Melanocyte of skin (primary cell): Measurements from ENCODE around the gene HMGCS2. TPM values are rescaled to one million over a fixed set of nuclear protein-coding genes. Genes with fewer than 3 reads are reported as not detected.

Experiments used
- total RNA-seq, 2 donors: library from RNA; depleted of rRNA; stranded (reverse); fragments of >200 nt; gene quantifications; 2 replicates each; pipeline ENCODE4 v1.2.3, GENCODE V29; 2012

The HMGCS2 gene
- total RNA-seq: not detected

GRCh38 chr1:119768778-119769177 lies at the start of gene HMGCS2:
Gene HMGCS2, minus strand, starts transcription at chr1:119768905. Its CDS starts 61 bp downstream, at chr1:119768844.

GRCh38 chr1:119811387-119811786 lies 42.7 kb upstream of the HMGCS2 start, which contains the start of gene REG4:
Gene REG4, minus strand, starts transcription at chr1:119811460. Its CDS starts 2,691 bp downstream, at chr1:119808769.

GRCh38 chr1:119711804-119712341 lies 56.8 kb downstream of the HMGCS2 start, which contains the start of gene PHGDH:
Gene PHGDH, plus strand, starts transcription at chr1:119711934. Its CDS starts 89 bp downstream, at chr1:119712023.

Other genes with a start within 250 kb of the HMGCS2 start
- 10 to 100 TPM; 16.2 to 31.3 TPM for gene ZNF697, start 120.6 kb downstream of the HMGCS2 start, total RNA-seq
- 10 to 100 TPM; 60.3 to 85.0 TPM for gene PHGDH, start 57.0 kb downstream of the HMGCS2 start, total RNA-seq
- gene REG4, start 42.6 kb upstream of the HMGCS2 start, total RNA-seq: not detected
- gene ADAM30, start 127.6 kb upstream of the HMGCS2 start, total RNA-seq: not detected